SK-N-SH (cell line): ENCODE data around the gene TMCC2. TPM values are rescaled to one million over a fixed set of nuclear protein-coding genes. Genes with fewer than 3 reads are reported as not detected.
A peak's percentile ranks its signal among the peaks of the same experiment; 100 is the strongest.

ENCODE experiments used
- CTCF ChIA-PET: fragments of 300-600, 350-600 bp; formaldehyde crosslinking; extraction: SDS; loops from one replicate; lab custom pipeline; 2021; lab: Yijun Ruan, JAX
- POLR2A ChIA-PET: fragments of 350-600 bp; sonication (Branson Sonifier 250); formaldehyde crosslinking; extraction: SDS; loops from one replicate; lab custom pipeline; 2020; ENCODE audit warnings: antibody characterized with exemption, inconsistent platforms; lab: Yijun Ruan, JAX
- DNase-seq: peaks from one replicate; pipeline ENCODE4 v3.0.0; 2012
- H2AFZ ChIP-seq: fragments of 200-600 bp; sonication (generic); 2 replicates; pipeline ENCODE4 v1.8.1; 2016; ENCODE audit warnings: antibody characterized with exemption, mild to moderate bottlenecking, low read depth
- H3F3A ChIP-seq: fragments of 200-600 bp; sonication (generic); replicated peaks from 2 replicates; pipeline ENCODE3; 2016; ENCODE audit warnings: antibody characterized with exemption, mild to moderate bottlenecking; ENCODE audit not compliant: insufficient read depth
- H3K27ac ChIP-seq, 2 experiments: fragments of 200-500 bp in 1 of 2; fragments of 200-600 bp in 1 of 2; sonication (Bioruptor generic) in 1 of 2; sonication (generic), shearing (Covaris generic) in 1 of 2; 2 replicates each; pipeline versions ENCODE4 v1.5.1 to v1.6.1; 2014 to 2016; ENCODE audit warnings: low read depth in 2 of 2, inconsistent platforms in 1 of 2, low read length in 1 of 2, mild to moderate bottlenecking in 1 of 2, mixed read lengths in 1 of 2
- H3K27me3 ChIP-seq: fragments of 200-600 bp; sonication (generic), shearing (Covaris generic); 2 replicates; pipeline ENCODE4 v1.6.1; 2016; ENCODE audit warnings: mixed run types; ENCODE audit not compliant: insufficient read depth
- H3K36me3 ChIP-seq, 2 experiments: fragments of 200-500 bp in 1 of 2; fragments of 200-600 bp in 1 of 2; sonication (Bioruptor generic) in 1 of 2; sonication (generic) in 1 of 2; replicated peaks in 1 of 2; 2 replicates each; pipeline versions ENCODE3 to v1.5.1; 2014 to 2016; ENCODE audit warnings: low read length in 1 of 2, mild to moderate bottlenecking in 1 of 2; ENCODE audit not compliant: insufficient read depth in 2 of 2, control insufficient read depth in 1 of 2
- H3K4me1 ChIP-seq, 2 experiments: fragments of 200-500 bp in 1 of 2; fragments of 200-600 bp in 1 of 2; sonication (Bioruptor generic) in 1 of 2; sonication (generic), shearing (Covaris generic) in 1 of 2; 2 replicates each; pipeline versions ENCODE4 v1.5.1 to v1.6.1; 2014 to 2016; ENCODE audit warnings: low read depth in 1 of 2, low read length in 1 of 2, mixed run types in 1 of 2; ENCODE audit not compliant: insufficient read depth in 2 of 2, control insufficient read depth in 1 of 2
- H3K4me2 ChIP-seq: fragments of 200-600 bp; sonication (generic), shearing (Covaris generic); 2 replicates; pipeline ENCODE4 v1.6.1; 2017; ENCODE audit warnings: mixed run types
- H3K4me3 ChIP-seq, 2 experiments: fragments of 200-500 bp in 1 of 2; fragments of 200-600 bp in 1 of 2; sonication (Bioruptor generic) in 1 of 2; sonication (generic), shearing (Covaris generic) in 1 of 2; 2 replicates each; pipeline versions ENCODE4 v1.5.1 to v1.8.1; 2014 to 2016; ENCODE audit warnings: low read depth in 2 of 2, inconsistent platforms in 1 of 2, low read length in 1 of 2, mild to moderate bottlenecking in 1 of 2, mixed read lengths in 1 of 2, moderate library complexity in 1 of 2
- H3K79me2 ChIP-seq: fragments of 200-600 bp; sonication (generic); 2 replicates; pipeline ENCODE4 v1.8.1; 2017; ENCODE audit warnings: mild to moderate bottlenecking; ENCODE audit not compliant: insufficient read depth
- H3K9ac ChIP-seq: fragments of 200-600 bp; sonication (generic); 2 replicates; pipeline ENCODE4 v1.6.1; 2017; ENCODE audit warnings: mixed run types
- H3K9me2 ChIP-seq: fragments of 200-600 bp; sonication (generic); 2 replicates; pipeline ENCODE4 v1.6.1; 2017; ENCODE audit warnings: mixed run types
- H3K9me3 ChIP-seq: fragments of 200-600 bp; sonication (generic); 2 replicates; pipeline ENCODE4 v1.6.1; 2017; ENCODE audit warnings: mixed run types, mild to moderate bottlenecking, moderate library complexity
- H4K20me1 ChIP-seq: fragments of 200-600 bp; sonication (generic); 2 replicates; pipeline ENCODE4 v1.6.1; 2017; ENCODE audit warnings: mild to moderate bottlenecking, mixed run types; ENCODE audit not compliant: insufficient read depth
- ELF1 ChIP-seq: IDR thresholded peaks from 2 replicates; pipeline ENCODE4 v1.4.0; 2012
- FOSL2 ChIP-seq: IDR thresholded peaks from 2 replicates; pipeline ENCODE4 v1.4.0; 2012; ENCODE audit warnings: low read depth, mild to moderate bottlenecking, moderate library complexity, borderline replicate concordance
- FOXJ3 ChIP-seq: sonication (generic); formaldehyde crosslinking; IDR thresholded peaks from 2 replicates; pipeline ENCODE4 v1.5.1; 2020; ENCODE audit warnings: mild to moderate bottlenecking, missing genetic modification reagents
- GATA2 ChIP-seq: sonication (generic); formaldehyde crosslinking; IDR thresholded peaks from 2 replicates; pipeline ENCODE4 v1.5.0; 2020; ENCODE audit warnings: mild to moderate bottlenecking, missing genetic modification reagents
- IRF3 ChIP-seq: fragments of 150-350 bp; IDR thresholded peaks from 2 replicates; pipeline ENCODE4 v1.6.1; 2016; ENCODE audit warnings: mild to moderate bottlenecking, low read depth, low read length
- MEF2A ChIP-seq: IDR thresholded peaks from 2 replicates; pipeline ENCODE4 v1.4.0; 2012; ENCODE audit warnings: low read depth, borderline replicate concordance
- NRF1 ChIP-seq: IDR thresholded peaks from 2 replicates; pipeline ENCODE4 v1.6.1; 2012; ENCODE audit warnings: low read depth, mild to moderate bottlenecking, low read length
- RAD21 ChIP-seq: IDR thresholded peaks from 2 replicates; pipeline ENCODE4 v1.6.1; 2012; ENCODE audit warnings: mild to moderate bottlenecking, low read length
- RXRA ChIP-seq: IDR thresholded peaks from 2 replicates; pipeline ENCODE4 v1.4.0; 2012; ENCODE audit warnings: low read depth, mild to moderate bottlenecking, borderline replicate concordance
- SMC3 ChIP-seq: IDR thresholded peaks from 2 replicates; pipeline ENCODE4 v1.6.1; 2012; ENCODE audit warnings: low read depth, low read length, improper control_type of control experiment
- TAF1 ChIP-seq: IDR thresholded peaks from 2 replicates; pipeline ENCODE4 v1.6.1; 2012; ENCODE audit warnings: low read depth, mild to moderate bottlenecking, low read length, moderate library complexity, borderline replicate concordance
- YY1 ChIP-seq: IDR thresholded peaks from 2 replicates; pipeline ENCODE4 v1.4.0; 2012; ENCODE audit warnings: low read depth, mild to moderate bottlenecking
- WGBS: methylation state at CpG from one replicate; pipeline ENCODE4 v1.1.6; 2017; ENCODE audit warnings: low lambda C conversion rate; 5-methylcytosine and 5-hydroxymethylcytosine counted together
- polyA plus RNA-seq, 3 experiments: library from polyadenylated mRNA; depleted of rRNA; stranded (reverse); fragments of >200 nt; gene quantifications; 2 replicates each; pipeline ENCODE4 v1.2.3, GENCODE V29; 2012
- TF ChIP-seq, protein P1 (sequence below): IDR thresholded peaks from 2 replicates; pipeline ENCODE4 v1.4.0; 2012; ENCODE audit warnings: low read depth, borderline replicate concordance

Gene TMCC2
- polyA plus RNA-seq, 1 of the 3 experiments (the other 2 are of a cell fraction): 6.0 TPM

GRCh38 chr1:205283270-205284147, 55.8 kb downstream of the TMCC2 start:
- CTCF ChIA-PET: interaction anchor here (1.5 to 38.3 kb wide), 3 partner anchors 8 to 31 kb away, joined by 3 to 1368 read pairs (median 86); partner anchors contain the start of gene NUAK2
- no peaks in the 10 kb centered on the region for H3K9me3 ChIP-seq
- peaks cover 8 to 32% of the 10 kb centered on the region in 2 experiments; a peak in 3 of 4 replicates for H3K4me1 ChIP-seq
- no peak for DNase-seq
- no peaks in the 10 kb centered on the region for H3K9me2 ChIP-seq
- TF ChIP-seq TAF1: no peak
- TF ChIP-seq, protein P1, sequence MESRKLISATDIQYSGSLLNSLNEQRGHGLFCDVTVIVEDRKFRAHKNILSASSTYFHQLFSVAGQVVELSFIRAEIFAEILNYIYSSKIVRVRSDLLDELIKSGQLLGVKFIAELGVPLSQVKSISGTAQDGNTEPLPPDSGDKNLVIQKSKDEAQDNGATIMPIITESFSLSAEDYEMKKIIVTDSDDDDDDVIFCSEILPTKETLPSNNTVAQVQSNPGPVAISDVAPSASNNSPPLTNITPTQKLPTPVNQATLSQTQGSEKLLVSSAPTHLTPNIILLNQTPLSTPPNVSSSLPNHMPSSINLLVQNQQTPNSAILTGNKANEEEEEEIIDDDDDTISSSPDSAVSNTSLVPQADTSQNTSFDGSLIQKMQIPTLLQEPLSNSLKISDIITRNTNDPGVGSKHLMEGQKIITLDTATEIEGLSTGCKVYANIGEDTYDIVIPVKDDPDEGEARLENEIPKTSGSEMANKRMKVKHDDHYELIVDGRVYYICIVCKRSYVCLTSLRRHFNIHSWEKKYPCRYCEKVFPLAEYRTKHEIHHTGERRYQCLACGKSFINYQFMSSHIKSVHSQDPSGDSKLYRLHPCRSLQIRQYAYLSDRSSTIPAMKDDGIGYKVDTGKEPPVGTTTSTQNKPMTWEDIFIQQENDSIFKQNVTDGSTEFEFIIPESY: no peak
- TF ChIP-seq RXRA: no peak
- TF ChIP-seq RAD21: no peak
- TF ChIP-seq MEF2A: no peak
- TF ChIP-seq NRF1: no peak
- TF ChIP-seq IRF3: no peak
- no peak for TF ChIP-seq GATA2 (CRISPR knock-in tag)
- no peak for TF ChIP-seq FOXJ3 (CRISPR knock-in tag)
- no peak for TF ChIP-seq YY1
- TF ChIP-seq SMC3: no peak
- no peak for TF ChIP-seq ELF1
- TF ChIP-seq FOSL2: no peak
- POLR2A ChIA-PET: no interaction called here
- WGBS: 83% methylated on average over 15 of the region's 15 CpGs
- no peak overlapping the region for H3K4me3 ChIP-seq
- 0 out of 2 replicates have a peak overlapping the region, but pooled peaks have one; percentile 6 for H2AFZ ChIP-seq
- peaks cover 16% of the 10 kb centered on the region for H3F3A ChIP-seq
- peak overlapping the region in 1 of 2 experiments; percentile 82; a peak in 1 of 4 replicates for H3K27ac ChIP-seq
- no peaks in the 10 kb centered on the region for H3K36me3 ChIP-seq
- H3K9ac ChIP-seq: peak overlapping the region; percentile 57; the same call in 1 of the 2 replicates
- H3K79me2 ChIP-seq: no peaks in the 10 kb centered on the region
- H3K4me2 ChIP-seq: peak overlapping the region; percentile 44; the same call in 1 of the 2 replicates
- no peaks in the 10 kb centered on the region for H3K27me3 ChIP-seq
- H4K20me1 ChIP-seq: no peaks in the 10 kb centered on the region
